Measurements from ENCODE around the gene RASGRF2.

The RASGRF2 gene

GRCh38 chr5:80977764-80978163 lies 17.6 kb downstream of the RASGRF2 start:
- DNase-seq = no peak

GRCh38 chr5:80978772-80979317 lies 18.7 kb downstream of the RASGRF2 start:
- DNase-seq = no peak

GRCh38 chr5:80982093-80982492 lies 21.9 kb downstream of the RASGRF2 start:
- no peak for DNase-seq

GRCh38 chr5:80985600-80986228 lies 25.6 kb downstream of the RASGRF2 start:
- no peak for DNase-seq

GRCh38 chr5:80986382-80986781 lies 26.2 kb downstream of the RASGRF2 start:
- DNase-seq = no peak

- DNase-seq = peak in 1 of 56 donors; percentile 22
Measured at GRCh38 chr5:80987078-80987766, 27.1 kb downstream of the RASGRF2 start.

GRCh38 chr5:80988419-80988935 lies 28.3 kb downstream of the RASGRF2 start:
- no peak for DNase-seq

- no peak for DNase-seq
Measured at GRCh38 chr5:80989883-80990282, 29.7 kb downstream of the RASGRF2 start.

- DNase-seq = no peak
Measured at GRCh38 chr5:80990527-80990926, 30.4 kb downstream of the RASGRF2 start.

GRCh38 chr5:80990971-80991370 lies 30.8 kb downstream of the RASGRF2 start:
- no peak for DNase-seq

- DNase-seq = no peak
Measured at GRCh38 chr5:80995908-80996307, 35.7 kb downstream of the RASGRF2 start.

GRCh38 chr5:80998590-80998979 lies 38.4 kb downstream of the RASGRF2 start:
- no peak for DNase-seq

GRCh38 chr5:81003811-81004386 lies 43.7 kb downstream of the RASGRF2 start:
- DNase-seq = no peak

- no peak for DNase-seq
Measured at GRCh38 chr5:81005708-81006107, 45.5 kb downstream of the RASGRF2 start.

- DNase-seq = no peak
Measured at GRCh38 chr5:81006231-81006630, 46.1 kb downstream of the RASGRF2 start.

- DNase-seq = no peak
Measured at GRCh38 chr5:81006947-81007636, 46.9 kb downstream of the RASGRF2 start.

- no peak for DNase-seq
Measured at GRCh38 chr5:81007637-81008027, 47.5 kb downstream of the RASGRF2 start.

GRCh38 chr5:81010336-81011169 lies 50.4 kb downstream of the RASGRF2 start:
- no peak for DNase-seq

GRCh38 chr5:81014348-81014747 lies 54.2 kb downstream of the RASGRF2 start:
- no peak for DNase-seq

- DNase-seq = no peak
Measured at GRCh38 chr5:81016116-81016515, 56.0 kb downstream of the RASGRF2 start.

- DNase-seq = peak in 1 of 56 donors; percentile 16
Measured at GRCh38 chr5:81017320-81017719, 57.2 kb downstream of the RASGRF2 start.

Measured in nucleus accumbens (tissue), 56 donors.